Upper lobe of left lung (tissue), 4 donors: ENCODE data around the gene PCSK1N.

Experiments used
- POLR2A ChIP-seq, 4 donors: fragments of 450-650 bp; IDR thresholded peaks; one replicate each; pipeline ENCODE4 v1.5.1; 2016 to 2017; ENCODE audit warnings: antibody characterized with exemption in 4 of 4, mild to moderate bottlenecking in 2 of 4
- POLR2AphosphoS5 ChIP-seq, 2 donors: sonication (generic); formaldehyde crosslinking; IDR thresholded peaks; one replicate each; pipeline ENCODE4 v1.5.1; 2017; ENCODE audit warnings: antibody characterized with exemption in 2 of 2
- TF ChIP-seq, protein P1 (sequence below), 6 experiments: fragments of 450-650 bp in 4 of 6; fragments of 200-600 bp in 2 of 6; sonication (generic) in 2 of 6; IDR thresholded peaks; one replicate each; pipeline ENCODE4 v1.5.1; 2016 to 2019; ENCODE audit warnings: antibody characterized with exemption in 6 of 6

DNA sequence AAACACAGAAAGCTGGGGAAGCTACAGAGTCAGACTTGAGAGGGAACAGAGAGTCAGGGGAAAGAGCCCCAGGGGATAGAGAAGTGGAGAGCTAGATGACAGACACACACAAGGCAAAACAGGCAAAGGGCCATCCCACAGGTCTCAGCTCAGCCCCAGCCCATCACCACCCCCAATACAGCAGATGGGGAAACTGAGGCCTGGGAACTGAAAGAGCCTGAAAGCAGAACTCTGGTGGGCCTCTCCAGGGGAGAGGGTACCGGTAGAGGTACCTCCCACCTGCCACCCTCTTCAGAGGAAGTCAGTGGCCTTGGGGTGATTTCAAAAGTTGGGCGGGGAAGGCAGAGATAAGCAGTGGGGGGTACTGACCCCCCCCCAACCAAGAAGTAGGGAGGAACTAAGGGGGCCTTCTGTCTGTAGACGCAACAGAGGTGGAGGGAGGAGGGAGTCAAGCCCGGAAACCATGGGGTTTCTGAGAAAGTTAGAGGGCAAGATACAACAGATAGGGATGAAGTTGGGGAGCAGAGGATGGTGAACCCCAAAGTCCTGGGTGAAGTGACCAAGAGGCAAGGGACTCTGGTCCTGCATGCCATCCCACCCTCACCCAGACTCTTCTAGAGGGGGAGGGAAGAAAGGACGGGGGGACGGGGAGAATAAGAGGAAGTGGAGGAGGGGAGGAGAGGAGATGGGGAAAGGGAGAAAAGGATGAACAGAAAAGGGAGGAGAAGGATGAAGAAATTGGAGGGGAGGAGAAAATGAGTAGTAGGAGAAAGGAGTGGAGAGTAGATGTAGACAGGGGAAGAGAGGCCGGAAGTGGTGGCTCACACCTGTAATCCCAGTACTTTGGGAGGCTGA is 45.8 kb downstream of the PCSK1N start:
- TF ChIP-seq POLR2A (IDR thresholded peaks at IDR 0.05), result no peak
- TF ChIP-seq, protein P1, sequence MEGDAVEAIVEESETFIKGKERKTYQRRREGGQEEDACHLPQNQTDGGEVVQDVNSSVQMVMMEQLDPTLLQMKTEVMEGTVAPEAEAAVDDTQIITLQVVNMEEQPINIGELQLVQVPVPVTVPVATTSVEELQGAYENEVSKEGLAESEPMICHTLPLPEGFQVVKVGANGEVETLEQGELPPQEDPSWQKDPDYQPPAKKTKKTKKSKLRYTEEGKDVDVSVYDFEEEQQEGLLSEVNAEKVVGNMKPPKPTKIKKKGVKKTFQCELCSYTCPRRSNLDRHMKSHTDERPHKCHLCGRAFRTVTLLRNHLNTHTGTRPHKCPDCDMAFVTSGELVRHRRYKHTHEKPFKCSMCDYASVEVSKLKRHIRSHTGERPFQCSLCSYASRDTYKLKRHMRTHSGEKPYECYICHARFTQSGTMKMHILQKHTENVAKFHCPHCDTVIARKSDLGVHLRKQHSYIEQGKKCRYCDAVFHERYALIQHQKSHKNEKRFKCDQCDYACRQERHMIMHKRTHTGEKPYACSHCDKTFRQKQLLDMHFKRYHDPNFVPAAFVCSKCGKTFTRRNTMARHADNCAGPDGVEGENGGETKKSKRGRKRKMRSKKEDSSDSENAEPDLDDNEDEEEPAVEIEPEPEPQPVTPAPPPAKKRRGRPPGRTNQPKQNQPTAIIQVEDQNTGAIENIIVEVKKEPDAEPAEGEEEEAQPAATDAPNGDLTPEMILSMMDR (IDR thresholded peaks at IDR 0.05), result no peak
- TF ChIP-seq POLR2AphosphoS5 (IDR thresholded peaks at IDR 0.05), result no peak
